Activated T-cell treated with anti-CD3 and anti-CD28 coated beads for 48 hours (primary cell): ENCODE data around the gene MOB2.

Experiments
- DNase-seq: peaks from one replicate; pipeline ENCODE4 v3.0.0-alpha.2; 2020; ENCODE audit warnings: low read depth

The MOB2 gene, protein sequence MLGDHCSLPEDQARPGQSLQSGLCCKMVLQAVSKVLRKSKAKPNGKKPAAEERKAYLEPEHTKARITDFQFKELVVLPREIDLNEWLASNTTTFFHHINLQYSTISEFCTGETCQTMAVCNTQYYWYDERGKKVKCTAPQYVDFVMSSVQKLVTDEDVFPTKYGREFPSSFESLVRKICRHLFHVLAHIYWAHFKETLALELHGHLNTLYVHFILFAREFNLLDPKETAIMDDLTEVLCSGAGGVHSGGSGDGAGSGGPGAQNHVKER

GRCh38 chr11:1486054-1486825 is at the start of gene MOB2:
MOB2 (minus strand) TSS chr11:1486779; CDS start chr11:1486556, 223 bp downstream.
- no peak for DNase-seq

GRCh38 chr11:1534682-1535081 is 48.1 kb upstream of the MOB2 start:
- no peak for DNase-seq

GRCh38 chr11:1534171-1534570 is 47.6 kb upstream of the MOB2 start:
- no peak for DNase-seq

GRCh38 chr11:1533342-1533725 is 46.8 kb upstream of the MOB2 start:
- no peak for DNase-seq

DNA sequence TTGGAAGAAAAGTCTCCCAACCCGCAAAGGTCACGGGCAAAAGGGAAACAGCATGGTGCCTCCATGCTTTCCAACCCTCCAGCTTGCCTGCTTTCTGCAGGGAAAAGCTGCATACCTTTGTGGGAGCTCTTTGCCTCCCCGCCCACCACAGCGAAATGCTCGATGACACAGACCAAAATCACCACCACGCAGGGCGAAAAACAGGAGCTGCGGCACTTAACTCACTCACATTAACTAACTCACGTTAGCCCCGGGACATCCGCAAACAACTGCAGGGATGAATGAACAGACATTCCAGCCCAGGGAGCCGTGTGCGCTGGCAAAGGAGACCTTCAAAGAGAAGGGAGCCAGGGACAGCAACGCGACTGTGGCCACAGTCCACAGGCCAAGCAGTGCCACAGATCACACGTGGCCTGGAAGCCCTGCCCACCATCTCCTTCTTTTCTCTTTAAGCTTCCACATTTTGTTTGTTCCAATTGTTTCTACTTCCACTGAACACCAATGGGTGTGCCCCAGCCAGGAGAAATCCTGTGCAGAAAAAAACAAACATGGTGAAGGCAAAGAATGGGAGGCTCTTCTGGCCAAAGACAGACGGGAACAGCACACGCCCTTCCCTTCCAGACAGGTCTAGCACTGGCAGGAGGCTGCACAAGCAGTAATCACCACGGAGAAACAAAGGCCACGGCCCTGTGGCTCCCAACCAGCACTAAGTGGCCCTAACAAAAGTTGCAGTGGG is 46.2 kb upstream of the MOB2 start:
- DNase-seq: no peak

- no peak for DNase-seq
These were observed 45.5 kb upstream of the MOB2 start for GRCh38 chr11:1532014-1532586.

DNA sequence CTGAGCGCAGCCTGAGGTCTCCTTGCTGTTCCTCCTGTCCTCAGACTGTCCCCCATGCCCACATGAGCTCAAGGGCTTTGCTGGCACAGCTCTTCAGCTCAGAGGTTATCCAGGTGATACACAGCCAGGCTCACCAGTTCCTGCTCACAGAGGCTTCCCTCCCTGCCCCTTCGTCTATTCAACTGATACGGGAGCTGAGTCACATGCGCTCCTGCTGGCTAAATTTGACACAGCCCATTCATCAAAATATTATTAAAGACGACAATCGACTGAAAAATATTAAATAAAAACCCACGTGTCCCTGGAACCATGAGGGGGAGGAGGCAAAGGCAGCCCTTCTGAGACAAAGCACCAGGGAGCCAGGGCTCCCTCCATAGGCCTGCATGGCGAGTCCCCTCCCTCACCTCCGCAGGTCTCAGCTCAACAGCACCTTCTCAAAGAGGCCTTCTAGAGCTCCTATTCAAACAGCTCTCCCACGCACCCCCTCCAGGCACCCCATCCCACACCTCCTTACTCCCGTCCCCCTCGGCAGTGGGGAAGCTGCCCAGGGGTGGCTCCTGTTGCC is 45.0 kb upstream of the MOB2 start:
- DNase-seq: no peak

DNA sequence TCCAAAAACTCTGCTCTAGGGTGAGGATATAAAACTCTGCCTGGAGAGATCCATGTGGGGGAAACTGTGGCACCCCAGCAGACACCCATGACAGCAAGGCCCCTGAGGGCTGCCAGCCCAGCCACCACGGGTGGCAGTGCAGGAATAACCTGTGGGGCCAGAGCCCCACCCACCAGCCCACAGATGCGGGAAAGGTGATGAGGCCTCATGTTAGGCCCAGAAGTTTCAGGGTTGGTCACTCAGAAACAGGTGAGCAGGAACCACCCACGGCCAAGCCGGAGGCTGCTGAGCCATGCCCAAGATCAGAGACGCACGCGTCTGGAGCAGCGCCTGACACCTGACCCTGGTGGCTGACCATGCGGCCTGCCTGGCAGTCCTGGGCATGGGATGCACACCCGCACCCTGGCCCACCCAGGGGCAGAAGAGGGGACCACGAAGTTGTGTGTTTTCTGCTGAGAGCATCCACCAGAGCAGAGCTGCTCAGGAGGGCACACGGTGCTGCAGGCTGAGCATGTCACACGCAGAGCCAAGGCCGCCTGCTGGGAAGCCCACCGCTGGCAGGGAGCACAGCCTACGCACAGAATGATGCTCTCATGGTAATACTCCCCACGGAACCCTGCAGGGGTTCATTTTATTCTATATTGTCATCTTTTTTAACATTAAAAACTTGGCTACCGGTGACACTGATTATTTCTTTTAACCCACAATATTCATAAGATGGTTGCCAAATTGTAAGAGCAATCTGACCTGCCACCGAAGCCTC is 44.3 kb upstream of the MOB2 start:
- DNase-seq: no peak

- DNase-seq: no peak
These were observed 43.2 kb upstream of the MOB2 start for GRCh38 chr11:1529774-1530173.

DNA sequence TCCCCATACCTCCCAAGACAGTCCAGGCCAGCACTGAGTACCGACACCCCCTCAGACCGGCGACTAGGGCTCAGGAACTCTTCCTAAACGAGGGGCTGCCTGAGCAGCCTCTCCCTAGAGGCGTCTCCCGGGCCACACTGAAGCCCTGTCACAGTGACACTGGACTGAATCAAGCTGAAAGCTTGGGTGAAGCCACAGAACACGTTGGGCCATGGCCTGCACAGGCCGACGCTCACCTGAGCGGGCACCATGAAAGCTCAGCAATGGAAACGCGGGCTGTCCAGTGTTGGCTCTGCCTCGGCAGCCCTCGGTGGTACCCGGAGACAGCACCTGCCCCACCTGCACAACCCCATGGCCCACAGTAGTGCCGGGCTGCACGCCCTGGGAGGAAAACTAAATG is 42.7 kb upstream of the MOB2 start:
- no peak for DNase-seq

GRCh38 chr11:1528710-1529109 is 42.1 kb upstream of the MOB2 start:
- no peak for DNase-seq

- DNase-seq: no peak
These were observed 40.2 kb upstream of the MOB2 start for GRCh38 chr11:1526785-1527184.

GRCh38 chr11:1523779-1524178 is 37.2 kb upstream of the MOB2 start:
- DNase-seq: no peak

GRCh38 chr11:1523077-1523476 is 36.5 kb upstream of the MOB2 start:
- no peak for DNase-seq

- no peak for DNase-seq
These were observed 35.5 kb upstream of the MOB2 start for GRCh38 chr11:1522081-1522424.

DNA sequence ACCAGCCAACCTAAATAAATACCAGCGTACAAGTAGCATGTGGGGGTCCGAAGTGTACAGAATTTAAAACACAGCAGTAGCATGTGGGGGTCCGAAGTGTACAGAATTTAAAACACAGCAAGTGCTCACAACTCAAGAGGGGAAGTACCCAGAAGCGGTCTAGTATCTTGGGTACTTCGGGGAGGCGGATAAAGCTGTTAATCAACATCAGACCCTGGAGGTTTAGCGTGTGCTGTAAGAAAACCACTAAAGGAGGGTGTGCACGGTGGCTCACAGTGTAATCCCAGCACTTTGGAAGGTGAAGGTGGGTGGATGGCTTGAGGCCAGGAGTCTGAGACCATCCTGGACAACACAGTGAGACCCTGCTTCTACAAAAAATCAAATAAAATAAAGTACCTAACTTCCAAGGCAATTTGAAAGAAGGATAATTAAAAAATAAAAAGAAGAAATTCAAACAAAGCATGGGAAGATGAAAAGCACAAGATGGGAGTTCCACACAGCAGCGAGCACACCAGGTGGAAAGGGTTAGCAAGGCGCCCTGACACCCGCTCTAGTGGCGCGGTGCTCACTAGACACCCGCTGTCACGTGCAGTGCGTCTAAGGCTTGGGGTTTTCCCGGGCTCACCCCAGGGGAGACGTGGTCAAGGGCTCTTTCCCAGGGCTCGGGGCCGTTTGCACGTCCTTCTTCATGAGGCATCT is 35.0 kb upstream of the MOB2 start:
- no peak for DNase-seq

DNA sequence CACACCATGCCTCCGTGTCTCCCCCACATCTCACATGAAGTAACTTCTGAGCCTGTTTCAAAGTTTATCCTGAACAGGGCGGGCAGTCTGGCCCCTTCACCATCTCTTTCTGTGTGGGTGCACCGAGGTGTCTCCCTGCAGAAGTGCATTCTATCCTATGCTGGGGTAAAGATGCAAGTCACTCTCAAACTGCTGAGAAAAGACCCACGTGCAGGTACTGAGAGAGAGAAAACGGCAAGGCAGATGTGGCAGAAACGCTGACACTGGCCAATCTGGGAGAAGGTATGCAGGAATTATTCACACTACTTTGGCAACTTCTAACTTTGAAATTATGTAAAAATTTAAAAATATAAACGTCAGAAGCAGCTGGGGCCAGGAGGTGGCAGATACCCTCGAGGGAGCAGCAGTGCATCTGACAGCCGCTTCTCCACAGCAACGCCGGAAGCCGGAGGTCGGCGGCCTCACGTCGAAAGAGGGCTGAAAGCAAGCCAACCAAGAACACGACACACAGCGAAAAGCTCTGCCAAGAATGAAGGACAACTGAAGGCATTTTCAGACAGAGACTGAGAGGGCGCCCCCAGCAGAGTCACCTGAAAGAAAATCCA is 34.2 kb upstream of the MOB2 start:
- DNase-seq: no peak

GRCh38 chr11:1520209-1520662 is 33.7 kb upstream of the MOB2 start:
- no peak for DNase-seq

DNA sequence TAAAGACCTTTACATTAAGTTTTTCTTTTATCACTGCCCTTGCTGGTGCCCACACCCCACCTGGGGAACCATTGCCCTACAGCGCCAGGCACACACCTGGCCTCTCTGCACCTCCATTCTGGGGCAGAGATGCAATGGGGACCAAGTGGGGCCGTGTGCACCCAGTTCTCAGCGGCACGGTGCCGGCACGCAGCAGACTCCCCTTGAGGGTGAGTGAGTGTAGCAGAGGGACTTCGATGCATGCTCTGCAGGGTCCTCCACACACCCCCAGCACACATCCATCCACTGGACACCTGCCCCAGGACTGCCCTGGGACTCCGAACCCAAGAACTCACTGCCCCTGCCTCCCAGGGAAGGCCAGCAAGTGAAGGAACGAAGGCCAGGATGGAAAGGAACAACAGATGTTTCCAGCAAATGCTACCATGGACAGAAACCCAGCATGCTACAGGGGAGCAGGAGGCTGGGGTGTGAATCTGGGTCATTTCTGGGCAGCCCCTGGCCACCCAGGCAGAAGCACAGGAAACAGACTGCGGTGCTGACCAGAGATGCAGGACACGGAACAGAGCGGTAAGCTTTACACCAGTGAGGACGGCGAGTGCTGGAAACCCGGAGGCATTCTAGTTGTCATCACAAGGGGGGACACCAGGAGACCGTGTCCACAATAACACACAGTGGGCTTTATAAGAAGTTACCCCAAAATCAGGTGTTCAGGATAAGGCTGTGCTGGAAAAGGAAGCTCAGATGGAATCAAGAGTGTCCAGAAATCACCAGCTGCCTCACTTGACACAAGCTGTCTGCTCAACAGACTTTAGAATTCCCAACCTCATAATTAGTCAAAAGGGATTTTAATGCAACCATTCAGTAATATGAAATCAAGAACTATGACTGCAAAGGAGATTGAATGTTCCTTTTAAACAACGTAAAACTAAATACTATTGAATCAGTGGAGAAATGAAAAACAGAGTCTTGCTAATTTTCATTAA is 32.7 kb upstream of the MOB2 start:
- DNase-seq: no peak
